GM18508 (cell line): ENCODE results near the gene ELAVL1.
"Not testable (repeated sequence)": the region's sequence is repeated elsewhere in the genome, so short reads cannot be mapped to it uniquely, and the experiment has no call there.

Experiments used
- ATAC-seq: cut with Tn5 transposase; IDR thresholded peaks from one replicate; pipeline ENCODE4 v1.9.1; 2021; ENCODE audit warnings: moderate number of reproducible peaks; ENCODE audit not compliant: insufficient read depth, unreplicated experiment

ELAVL1 gene

GRCh38 chr19:8005534-8006256 is at the start of gene ELAVL1:
Gene ELAVL1, minus strand, starts transcription at chr19:8005641. Its CDS starts 13,826 bp downstream, at chr19:7991815.
- no peak for ATAC-seq

GRCh38 chr19:8054169-8054568 is 48.7 kb upstream of the ELAVL1 start:
- ATAC-seq: no peak

GRCh38 chr19:8052464-8052859 is 47.0 kb upstream of the ELAVL1 start, which contains the start of gene CCL25:
Gene CCL25, plus strand, starts transcription at chr19:8052760. Its CDS starts 290 bp downstream, at chr19:8053050.
- ATAC-seq: no peak

GRCh38 chr19:8050274-8051096 is 45.0 kb upstream of the ELAVL1 start:
- ATAC-seq: no peak

GRCh38 chr19:8046569-8047165 is 41.2 kb upstream of the ELAVL1 start:
- ATAC-seq: no peak

GRCh38 chr19:8045872-8046568 is 40.6 kb upstream of the ELAVL1 start:
- ATAC-seq: no peak

- no peak for ATAC-seq
These were observed 38.6 kb upstream of the ELAVL1 start for GRCh38 chr19:8044018-8044417.

GRCh38 chr19:8042900-8043299 is 37.5 kb upstream of the ELAVL1 start:
- no peak for ATAC-seq

- no peak for ATAC-seq
These were observed 36.1 kb upstream of the ELAVL1 start for GRCh38 chr19:8041531-8041931.

GRCh38 chr19:8039231-8039630 is 33.8 kb upstream of the ELAVL1 start:
- no peak for ATAC-seq

GRCh38 chr19:8038815-8039214 is 33.4 kb upstream of the ELAVL1 start:
- no peak for ATAC-seq

GRCh38 chr19:8036434-8037099 is 31.1 kb upstream of the ELAVL1 start:
- no peak for ATAC-seq

GRCh38 chr19:8034178-8034525 is 28.7 kb upstream of the ELAVL1 start:
- no peak for ATAC-seq

- not testable (repeated sequence) for ATAC-seq
These were observed 28.1 kb upstream of the ELAVL1 start for GRCh38 chr19:8033287-8034177.

- ATAC-seq: no peak
These were observed 25.5 kb upstream of the ELAVL1 start for GRCh38 chr19:8030960-8031359.

GRCh38 chr19:8028951-8029491 is 23.6 kb upstream of the ELAVL1 start:
- no peak for ATAC-seq

GRCh38 chr19:8025316-8025715 is 19.9 kb upstream of the ELAVL1 start:
- ATAC-seq: no peak

- not testable (repeated sequence) for ATAC-seq
These were observed 18.8 kb upstream of the ELAVL1 start for GRCh38 chr19:8024256-8024655.

GRCh38 chr19:8023371-8023770 is 17.9 kb upstream of the ELAVL1 start:
- no peak for ATAC-seq
